ENCODE results near the gene HABP2. TPM values are rescaled to one million over a fixed set of nuclear protein-coding genes. Genes with fewer than 3 reads are reported as not detected.

HABP2 gene
- total RNA-seq, 6 experiments from 2014 or later = 162 to 705 (median 372) TPM

DNA sequence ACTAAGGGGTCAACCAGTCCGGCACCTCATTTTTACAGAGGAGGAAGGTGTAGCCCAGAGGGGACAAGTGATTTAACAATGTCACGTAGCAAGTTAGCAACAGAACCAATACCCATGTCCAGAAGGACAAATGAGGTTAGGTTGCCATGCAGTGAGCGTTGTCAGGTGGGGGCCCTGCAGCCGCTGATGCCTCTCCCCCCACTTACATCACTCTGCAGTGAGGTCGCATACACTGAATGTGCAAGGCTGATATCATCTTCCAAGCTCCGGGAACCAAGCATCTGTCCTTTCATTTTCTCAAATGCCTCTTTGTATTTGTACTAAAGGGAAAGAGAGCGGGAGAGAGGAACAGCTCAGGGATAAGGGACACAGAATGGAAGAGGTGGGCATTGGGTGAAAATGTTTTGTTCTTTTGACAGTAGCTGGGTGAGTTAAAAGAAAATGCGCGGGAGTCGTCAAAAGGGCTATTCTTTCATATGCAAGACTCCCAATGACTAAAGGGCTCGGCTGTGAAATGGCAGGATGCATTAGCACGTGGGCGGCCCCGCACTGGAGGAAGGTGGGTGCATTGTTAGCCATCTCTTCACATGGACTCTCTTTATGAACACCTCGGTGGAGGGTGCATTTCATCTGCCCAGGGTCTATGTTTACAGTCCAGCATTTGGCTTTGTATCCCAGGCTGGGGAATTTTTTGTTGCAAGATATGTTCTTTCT is 61.3 kb downstream of the HABP2 start:
- ATAC-seq (no peak), DNase-seq (no peak)
- H3K9me3 ChIP-seq = no peaks in the 10 kb centered on the region
- TF ChIP-seq POLR2A (IDR thresholded peaks at IDR 0.05) (no peak), CTCF (IDR thresholded peaks at IDR 0.05) (no peak)
- H3K36me3 ChIP-seq = no peaks in the 10 kb centered on the region
- intact Hi-C loops (cut with DNase I) = no loop called here
- no peak overlapping the region for H3K4me3 ChIP-seq
- peaks cover 0 to 13% (median 0%) of the 10 kb centered on the region in 4 donors for H3K4me1 ChIP-seq
- H3K27me3 ChIP-seq = no peaks in the 10 kb centered on the region
- 62% methylated on average over 11 of the region's 15 CpGs for WGBS (ENCODE audit: insufficient coverage, low coverage, low lambda C conversion rate, missing lambda C conversion rate)
- H3K27ac ChIP-seq = no peak overlapping the region

DNA sequence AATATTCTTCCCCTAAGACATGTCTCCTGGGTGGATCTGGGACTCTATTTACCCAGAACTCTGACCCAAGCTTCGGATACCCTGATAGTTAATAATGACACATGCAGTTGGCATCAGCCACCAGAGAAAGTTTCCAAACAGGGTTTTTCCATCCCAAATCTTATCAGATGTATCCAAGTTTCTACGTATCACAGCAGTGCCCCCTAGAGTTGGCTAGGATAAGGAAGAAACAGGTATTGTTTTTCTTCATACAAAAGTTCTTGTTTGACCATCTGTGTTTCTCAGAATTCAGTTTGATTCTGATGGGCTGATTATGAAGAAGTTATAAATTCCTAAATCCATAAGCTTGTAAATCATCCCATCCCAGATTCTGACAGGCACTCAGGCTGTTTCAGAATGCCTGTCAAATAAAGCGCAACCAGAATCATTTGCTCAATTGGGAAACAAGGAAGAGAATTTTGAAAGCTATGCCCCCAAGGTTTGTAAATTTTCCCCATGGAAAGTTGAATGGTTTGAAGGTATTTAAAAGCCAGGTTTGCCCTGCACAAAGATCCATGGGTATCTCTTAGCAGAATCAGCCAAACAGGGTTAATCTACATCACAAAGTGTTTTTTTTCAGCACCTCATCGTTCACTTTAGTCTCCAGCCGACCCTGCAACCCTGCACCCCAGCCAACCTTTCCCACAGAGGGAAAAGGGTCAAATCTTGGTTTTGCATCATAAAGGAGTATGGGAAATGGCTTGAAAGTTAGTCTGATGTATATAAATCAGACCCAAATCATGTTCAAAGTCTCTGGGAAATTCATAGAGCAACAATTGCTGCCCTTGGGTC is 63.6 kb downstream of the HABP2 start:
- DNase-seq = no peak
- no peak overlapping the region for H3K27ac ChIP-seq
- H3K4me1 ChIP-seq = peaks cover 0 to 13% (median 0%) of the 10 kb centered on the region in 4 donors
- intact Hi-C loops (cut with DNase I) = no loop called here
- TF ChIP-seq CTCF (IDR thresholded peaks at IDR 0.05) = peak; percentile 32 to 57 (median 47)
- TF ChIP-seq POLR2A (IDR thresholded peaks at IDR 0.05) = no peak
- 20% methylated on average over 5 of the region's 5 CpGs for WGBS (ENCODE audit: insufficient coverage, low coverage, low lambda C conversion rate, missing lambda C conversion rate)
- H3K9me3 ChIP-seq = no peaks in the 10 kb centered on the region
- H3K4me3 ChIP-seq = no peak overlapping the region
- H3K27me3 ChIP-seq = no peaks in the 10 kb centered on the region
- peak in 3 of 4 donors; percentile 25 to 67 (median 47) for ATAC-seq
- H3K36me3 ChIP-seq = no peaks in the 10 kb centered on the region

DNA sequence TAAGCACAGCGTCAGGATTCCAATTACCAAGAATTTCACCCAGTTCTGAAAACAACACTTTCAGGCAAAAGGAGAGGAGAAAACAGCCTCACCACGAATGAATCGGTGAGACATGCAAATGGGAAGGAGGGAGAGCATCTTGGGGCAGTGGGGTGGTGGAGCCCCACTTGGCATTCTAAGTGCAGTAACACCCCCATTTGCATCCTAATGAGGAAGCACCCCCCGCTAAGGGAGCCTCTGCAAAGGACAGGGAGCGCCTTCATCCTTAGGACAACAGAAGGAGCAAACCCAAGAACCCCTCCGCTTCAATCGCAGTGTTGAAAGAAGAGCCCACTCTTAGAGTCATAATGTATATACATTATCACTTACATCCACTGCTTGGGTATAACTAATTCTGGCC is 64.2 kb downstream of the HABP2 start:
- Histone ChIP-seq H3K27ac (no peak overlapping the region), H3K4me1 (peaks cover 0 to 13% (median 0%) of the 10 kb centered on the region in 4 donors), H3K27me3 (no peaks in the 10 kb centered on the region), H3K36me3 (no peaks in the 10 kb centered on the region), H3K4me3 (no peak overlapping the region), H3K9me3 (no peaks in the 10 kb centered on the region)
- TF ChIP-seq CTCF (IDR thresholded peaks at IDR 0.05) = no peak
- TF ChIP-seq POLR2A (IDR thresholded peaks at IDR 0.05) = no peak
- intact Hi-C loops (cut with DNase I) = no loop called here
- ATAC-seq (no peak), DNase-seq (no peak)
- 20% methylated on average over 6 of the region's 7 CpGs for WGBS (ENCODE audit: insufficient coverage, low coverage, low lambda C conversion rate, missing lambda C conversion rate)

DNA sequence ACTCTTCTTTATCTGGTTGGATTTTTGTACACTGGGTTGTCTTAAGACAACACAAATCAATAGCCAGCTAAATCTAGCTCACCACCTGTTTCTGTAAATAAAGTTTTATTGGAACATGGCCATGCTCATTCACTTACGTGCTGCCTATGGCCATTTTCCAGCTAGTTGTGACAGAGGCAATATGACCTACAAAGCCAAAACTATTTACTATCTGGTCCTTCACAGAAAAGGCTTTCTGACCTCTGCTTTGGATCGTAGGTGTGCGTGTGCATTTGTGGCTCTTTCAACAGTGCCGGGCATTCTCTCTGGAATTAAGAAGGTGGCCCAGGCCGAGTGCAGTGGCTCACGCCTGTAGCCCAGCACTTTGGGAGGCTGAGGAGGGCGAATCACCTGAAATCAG is 65.5 kb downstream of the HABP2 start:
- TF ChIP-seq POLR2A (IDR thresholded peaks at IDR 0.05) (no peak), CTCF (IDR thresholded peaks at IDR 0.05) (no peak)
- ATAC-seq (peak; percentile 67 to 90 (median 85)), DNase-seq (peak; percentile 43 to 69 (median 53))
- Histone ChIP-seq H3K9me3 (no peaks in the 10 kb centered on the region), H3K27ac (no peak overlapping the region), H3K27me3 (no peaks in the 10 kb centered on the region), H3K4me1 (peaks cover 0 to 13% (median 0%) of the 10 kb centered on the region in 4 donors), H3K4me3 (no peak overlapping the region), H3K36me3 (no peaks in the 10 kb centered on the region)
- intact Hi-C loops (cut with DNase I) = no loop called here
- WGBS (ENCODE audit: insufficient coverage, low coverage, low lambda C conversion rate, missing lambda C conversion rate) = 52% methylated on average over 7 of the region's 7 CpGs
